GM18526 (cell line): ENCODE data around the gene HAP1.

ENCODE experiments used
- POLR2A ChIP-seq: IDR thresholded peaks from 3 replicates; pipeline ENCODE4 v1.6.1; 2011; ENCODE audit not compliant: insufficient read length; ENCODE audit errors: extremely low read depth

The HAP1 gene

GRCh38 chr17:41767324-41768042, 33.0 kb upstream of the HAP1 start:
- TF ChIP-seq POLR2A = no peak

GRCh38 chr17:41766135-41766534, 31.7 kb upstream of the HAP1 start:
- TF ChIP-seq POLR2A = no peak

GRCh38 chr17:41763327-41763726, 28.9 kb upstream of the HAP1 start:
- TF ChIP-seq POLR2A = no peak

GRCh38 chr17:41762841-41763240, 28.4 kb upstream of the HAP1 start:
- TF ChIP-seq POLR2A = no peak

GRCh38 chr17:41762391-41762790, 27.9 kb upstream of the HAP1 start:
- no peak for TF ChIP-seq POLR2A

GRCh38 chr17:41760878-41761277, 26.4 kb upstream of the HAP1 start:
- no peak for TF ChIP-seq POLR2A

GRCh38 chr17:41758601-41759000, 24.2 kb upstream of the HAP1 start:
- TF ChIP-seq POLR2A = no peak

- TF ChIP-seq POLR2A = no peak
These were observed 19.6 kb upstream of the HAP1 start for GRCh38 chr17:41754066-41754465.

- no peak for TF ChIP-seq POLR2A
These were observed 16.8 kb upstream of the HAP1 start for GRCh38 chr17:41751288-41751687.

GRCh38 chr17:41750862-41751261, 16.4 kb upstream of the HAP1 start:
- TF ChIP-seq POLR2A = no peak

- no peak for TF ChIP-seq POLR2A
These were observed 13.8 kb upstream of the HAP1 start for GRCh38 chr17:41748275-41748674.

- no peak for TF ChIP-seq POLR2A
These were observed 7.3 kb upstream of the HAP1 start for GRCh38 chr17:41741709-41742108.

- TF ChIP-seq POLR2A = no peak
These were observed 6.1 kb upstream of the HAP1 start for GRCh38 chr17:41740506-41740905.

- no peak for TF ChIP-seq POLR2A
These were observed 5.4 kb upstream of the HAP1 start for GRCh38 chr17:41739661-41740352.

- no peak for TF ChIP-seq POLR2A
These were observed 4.3 kb upstream of the HAP1 start for GRCh38 chr17:41738801-41739112.

GRCh38 chr17:41738077-41738800, 3.8 kb upstream of the HAP1 start:
- no peak for TF ChIP-seq POLR2A
